ENCODE measurements around the gene DOC2B.

Gene DOC2B

DNA sequence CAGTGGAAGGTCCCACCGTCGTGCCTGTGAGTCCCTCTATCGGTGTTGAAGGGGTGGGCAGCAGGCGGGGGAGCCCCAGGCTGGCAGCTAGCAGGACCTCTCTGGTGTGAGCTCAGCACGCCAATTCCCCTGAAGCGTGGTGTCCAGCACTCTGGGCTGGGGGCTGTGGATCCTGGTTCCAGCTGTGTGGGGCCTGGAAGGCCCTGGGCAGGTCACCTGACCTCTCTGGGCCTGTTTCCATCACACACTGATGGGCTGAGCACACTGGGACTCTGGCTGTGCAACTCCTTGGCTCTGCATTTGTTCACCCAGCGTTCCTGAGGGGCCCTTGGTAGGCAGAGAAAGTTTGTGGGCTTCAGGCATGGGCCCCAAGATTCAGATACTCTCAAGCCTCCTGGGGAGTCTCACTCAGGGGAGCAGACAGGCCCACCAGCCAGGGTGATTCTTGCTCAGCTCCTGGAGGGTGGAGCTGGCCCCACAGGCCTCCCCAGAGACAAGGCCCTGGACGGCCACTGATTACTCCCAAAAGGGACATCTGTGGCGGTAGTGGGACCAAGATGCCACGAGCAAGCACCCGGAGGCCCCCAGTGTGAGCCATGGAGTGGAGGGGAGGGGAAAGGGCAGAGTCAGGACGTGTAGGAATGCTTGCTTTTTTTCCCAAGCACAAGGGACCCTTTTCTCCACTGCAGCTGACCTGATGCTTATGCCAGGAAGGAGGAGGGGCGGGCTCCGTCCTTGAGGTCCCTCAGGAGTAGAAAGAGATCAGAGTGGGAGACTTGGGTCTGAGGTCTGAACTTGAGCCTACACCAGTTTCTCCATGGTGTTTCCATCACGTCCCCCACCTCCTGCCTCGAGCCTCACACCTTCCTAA lies 35.5 kb downstream of the DOC2B start:
- H3K4me1 ChIP-seq (ENCODE audit: low read length): no peaks in the 10 kb centered on the region
- no peak overlapping the region for H3K4me2 ChIP-seq (ENCODE audit: low read length)
- no peak overlapping the region for H2AFZ ChIP-seq (ENCODE audit: low read depth, low read length)
- no peaks in the 10 kb centered on the region for H3K79me2 ChIP-seq (ENCODE audit: low read length)
- no peaks in the 10 kb centered on the region for H3K27me3 ChIP-seq (ENCODE audit: low read depth, low read length)
- TF ChIP-seq EZH2phosphoT487 (IDR thresholded peaks at IDR 0.05; ENCODE audit: low read depth): no peak
- TF ChIP-seq, protein P1, sequence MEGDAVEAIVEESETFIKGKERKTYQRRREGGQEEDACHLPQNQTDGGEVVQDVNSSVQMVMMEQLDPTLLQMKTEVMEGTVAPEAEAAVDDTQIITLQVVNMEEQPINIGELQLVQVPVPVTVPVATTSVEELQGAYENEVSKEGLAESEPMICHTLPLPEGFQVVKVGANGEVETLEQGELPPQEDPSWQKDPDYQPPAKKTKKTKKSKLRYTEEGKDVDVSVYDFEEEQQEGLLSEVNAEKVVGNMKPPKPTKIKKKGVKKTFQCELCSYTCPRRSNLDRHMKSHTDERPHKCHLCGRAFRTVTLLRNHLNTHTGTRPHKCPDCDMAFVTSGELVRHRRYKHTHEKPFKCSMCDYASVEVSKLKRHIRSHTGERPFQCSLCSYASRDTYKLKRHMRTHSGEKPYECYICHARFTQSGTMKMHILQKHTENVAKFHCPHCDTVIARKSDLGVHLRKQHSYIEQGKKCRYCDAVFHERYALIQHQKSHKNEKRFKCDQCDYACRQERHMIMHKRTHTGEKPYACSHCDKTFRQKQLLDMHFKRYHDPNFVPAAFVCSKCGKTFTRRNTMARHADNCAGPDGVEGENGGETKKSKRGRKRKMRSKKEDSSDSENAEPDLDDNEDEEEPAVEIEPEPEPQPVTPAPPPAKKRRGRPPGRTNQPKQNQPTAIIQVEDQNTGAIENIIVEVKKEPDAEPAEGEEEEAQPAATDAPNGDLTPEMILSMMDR (IDR thresholded peaks at IDR 0.05; ENCODE audit: low read depth, low read length): no peak
- H3K36me3 ChIP-seq (replicated peaks; ENCODE audit: low read depth, low read length): no peaks in the 10 kb centered on the region
- no peak overlapping the region for H3K27ac ChIP-seq (ENCODE audit: low read length)
- H4K20me1 ChIP-seq (ENCODE audit: insufficient read depth, low read length): no peaks in the 10 kb centered on the region
- no peak overlapping the region for H3K4me3 ChIP-seq (ENCODE audit: low read length)
- no peak overlapping the region for H3K9ac ChIP-seq (ENCODE audit: low read length)
- H3K9me3 ChIP-seq (ENCODE audit: insufficient read depth, low read length): no peaks in the 10 kb centered on the region

DNA sequence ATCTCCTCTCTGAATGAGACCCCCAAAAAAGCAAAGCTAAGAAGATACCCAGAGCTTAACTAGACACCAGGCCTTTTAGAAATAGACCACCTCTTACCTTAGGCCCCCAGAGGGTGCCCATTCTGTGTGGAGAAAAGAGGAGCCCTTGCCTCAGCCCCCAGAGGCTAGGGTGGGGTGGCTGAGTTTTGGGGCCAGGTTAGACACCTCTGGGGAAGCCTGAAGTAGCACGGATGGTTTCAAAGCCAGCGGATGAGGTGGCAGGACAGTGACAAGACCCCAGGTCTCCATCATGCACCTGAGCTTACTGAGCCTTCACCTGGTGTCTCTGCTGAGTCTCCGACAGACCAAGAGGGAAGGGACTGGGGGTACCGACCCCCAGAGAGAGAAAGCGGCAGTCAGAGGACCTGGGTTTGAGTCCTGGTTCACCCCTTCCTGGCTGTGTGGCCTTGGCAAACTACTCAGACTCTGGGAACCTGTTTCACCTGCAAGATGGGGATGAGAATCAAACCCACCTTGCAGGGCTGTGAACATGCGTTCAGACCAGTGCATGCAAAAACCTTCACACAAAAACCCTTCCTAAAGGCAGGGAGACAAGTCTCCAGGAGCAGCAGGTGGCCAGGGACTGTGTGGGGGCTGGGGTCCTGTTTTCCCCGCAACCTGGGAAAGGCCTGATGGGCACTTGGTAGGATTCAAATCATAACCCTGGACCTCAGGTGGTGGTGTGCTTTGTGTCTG lies 36.3 kb downstream of the DOC2B start:
- no peak overlapping the region for H3K4me3 ChIP-seq (ENCODE audit: low read length)
- no peak overlapping the region for H2AFZ ChIP-seq (ENCODE audit: low read depth, low read length)
- H3K9ac ChIP-seq (ENCODE audit: low read length): no peak overlapping the region
- H3K36me3 ChIP-seq (replicated peaks; ENCODE audit: low read depth, low read length): no peaks in the 10 kb centered on the region
- H3K9me3 ChIP-seq (ENCODE audit: insufficient read depth, low read length): no peaks in the 10 kb centered on the region
- no peaks in the 10 kb centered on the region for H3K4me1 ChIP-seq (ENCODE audit: low read length)
- H3K27ac ChIP-seq (ENCODE audit: low read length): no peak overlapping the region
- H3K4me2 ChIP-seq (ENCODE audit: low read length): no peak overlapping the region
- no peak for TF ChIP-seq EZH2phosphoT487 (IDR thresholded peaks at IDR 0.05; ENCODE audit: low read depth)
- no peaks in the 10 kb centered on the region for H4K20me1 ChIP-seq (ENCODE audit: insufficient read depth, low read length)
- no peaks in the 10 kb centered on the region for H3K79me2 ChIP-seq (ENCODE audit: low read length)
- no peaks in the 10 kb centered on the region for H3K27me3 ChIP-seq (ENCODE audit: low read depth, low read length)

DNA sequence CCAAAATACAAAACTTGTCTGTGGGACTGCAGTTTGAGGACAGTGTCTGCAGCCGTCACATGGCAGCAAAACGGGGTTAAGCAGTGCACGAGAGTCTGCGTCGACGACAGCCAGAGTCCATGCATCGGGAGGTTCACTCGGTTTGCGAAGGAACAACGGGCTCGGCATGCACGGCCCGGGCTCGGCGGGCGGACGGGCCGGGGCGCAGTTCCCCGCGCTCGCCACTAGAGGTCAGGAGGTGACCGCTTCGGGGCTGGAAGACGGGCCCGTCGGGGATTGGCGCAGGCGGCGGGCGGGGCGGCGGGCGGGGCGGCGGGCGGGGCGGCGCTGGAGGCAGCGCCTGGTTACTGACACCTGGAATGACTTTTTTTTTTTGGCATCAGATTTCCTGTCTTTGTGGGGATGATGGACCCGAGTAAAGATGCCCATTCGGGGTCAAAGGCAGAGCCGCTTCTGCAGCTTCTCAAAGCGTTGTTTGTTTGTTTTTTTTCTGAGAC lies 37.6 kb downstream of the DOC2B start:
- no peak overlapping the region for H3K27ac ChIP-seq (ENCODE audit: low read length)
- no peaks in the 10 kb centered on the region for H3K79me2 ChIP-seq (ENCODE audit: low read length)
- no peaks in the 10 kb centered on the region for H3K27me3 ChIP-seq (ENCODE audit: low read depth, low read length)
- TF ChIP-seq EZH2phosphoT487 (IDR thresholded peaks at IDR 0.05; ENCODE audit: low read depth): no peak
- TF ChIP-seq, protein P1 (IDR thresholded peaks at IDR 0.05; ENCODE audit: low read depth, low read length): peak; percentile 61
- no peak overlapping the region for H2AFZ ChIP-seq (ENCODE audit: low read depth, low read length)
- no peaks in the 10 kb centered on the region for H3K9me3 ChIP-seq (ENCODE audit: insufficient read depth, low read length)
- H3K9ac ChIP-seq (ENCODE audit: low read length): no peak overlapping the region
- no peak overlapping the region for H3K4me3 ChIP-seq (ENCODE audit: low read length)
- H3K36me3 ChIP-seq (replicated peaks; ENCODE audit: low read depth, low read length): no peaks in the 10 kb centered on the region
- no peaks in the 10 kb centered on the region for H4K20me1 ChIP-seq (ENCODE audit: insufficient read depth, low read length)
- H3K4me2 ChIP-seq (ENCODE audit: low read length): peak overlapping the region; percentile 58
- no peaks in the 10 kb centered on the region for H3K4me1 ChIP-seq (ENCODE audit: low read length)

DNA sequence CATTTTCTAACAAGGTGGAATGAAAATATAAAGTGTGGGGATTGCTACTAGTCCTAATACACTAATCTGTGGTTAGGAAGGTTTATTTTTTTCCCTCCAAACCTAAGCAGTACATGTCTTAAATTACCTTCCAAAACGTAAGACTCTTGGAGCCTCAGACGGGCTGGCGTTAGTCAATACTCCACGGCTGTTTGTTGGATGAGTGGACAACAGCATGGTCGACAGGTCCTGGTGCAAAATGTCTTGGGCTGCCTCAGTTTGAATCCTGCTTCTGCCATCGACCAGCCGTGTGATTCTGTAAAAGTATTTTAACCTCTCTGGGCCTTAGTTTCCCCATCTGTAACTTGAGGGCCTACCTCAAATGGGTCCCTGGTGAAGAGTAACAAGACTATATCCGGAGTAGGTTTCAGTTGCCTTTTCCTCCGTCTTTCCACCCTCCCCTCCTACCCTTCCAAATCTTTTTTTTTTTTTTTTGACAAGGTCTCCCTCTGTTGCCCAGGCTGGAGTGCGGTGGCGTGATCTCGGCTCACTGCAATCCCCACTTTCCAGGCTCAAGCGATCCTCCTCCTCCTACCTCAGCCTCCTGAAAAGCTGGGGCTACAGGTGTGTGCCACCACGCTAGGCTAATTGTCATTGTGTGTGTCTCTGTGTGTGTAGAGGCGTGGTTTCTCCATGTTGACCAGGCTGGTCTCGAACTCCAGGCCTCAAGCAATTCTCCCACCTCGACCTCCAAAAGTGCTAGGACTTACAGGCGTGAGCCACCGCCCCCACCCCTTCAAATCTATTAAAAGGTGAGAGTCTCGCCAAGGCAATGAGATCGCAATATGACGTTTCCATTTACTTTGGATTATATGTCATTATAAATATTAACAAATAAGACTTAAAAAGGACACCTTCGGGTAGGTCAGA lies 38.3 kb downstream of the DOC2B start:
- no peaks in the 10 kb centered on the region for H3K79me2 ChIP-seq (ENCODE audit: low read length)
- H3K27me3 ChIP-seq (ENCODE audit: low read depth, low read length): no peaks in the 10 kb centered on the region
- H4K20me1 ChIP-seq (ENCODE audit: insufficient read depth, low read length): no peaks in the 10 kb centered on the region
- no peak for TF ChIP-seq EZH2phosphoT487 (IDR thresholded peaks at IDR 0.05; ENCODE audit: low read depth)
- TF ChIP-seq, protein P1 (IDR thresholded peaks at IDR 0.05; ENCODE audit: low read depth, low read length): no peak
- peak overlapping the region; percentile 58 for H3K4me2 ChIP-seq (ENCODE audit: low read length)
- H3K36me3 ChIP-seq (replicated peaks; ENCODE audit: low read depth, low read length): no peaks in the 10 kb centered on the region
- H3K4me1 ChIP-seq (ENCODE audit: low read length): no peaks in the 10 kb centered on the region
- no peak overlapping the region for H2AFZ ChIP-seq (ENCODE audit: low read depth, low read length)
- H3K27ac ChIP-seq (ENCODE audit: low read length): no peak overlapping the region
- no peak overlapping the region for H3K4me3 ChIP-seq (ENCODE audit: low read length)
- no peak overlapping the region for H3K9ac ChIP-seq (ENCODE audit: low read length)
- no peaks in the 10 kb centered on the region for H3K9me3 ChIP-seq (ENCODE audit: insufficient read depth, low read length)
